Epithelial cell of prostate (primary cell): ENCODE data around the gene CYP19A1.
"Not testable (repeated sequence)": the region's sequence is repeated elsewhere in the genome, so short reads cannot be mapped to it uniquely, and the experiment has no call there.

Experiments used
- DNase-seq: peaks from one replicate; pipeline ENCODE4 v3.0.0-alpha.2; 2011; ENCODE audit warnings: low read depth, low spot score
- H3K27ac ChIP-seq: fragments of 450-650 bp; 2 replicates; pipeline ENCODE4 v1.5.1; 2017; ENCODE audit warnings: mild to moderate bottlenecking

Gene CYP19A1

GRCh38 chr15:51267051-51267702, 71.2 kb downstream of the CYP19A1 start:
- DNase-seq = no peak
- no peak overlapping the region for H3K27ac ChIP-seq

- DNase-seq = no peak
- H3K27ac ChIP-seq = no peak overlapping the region
Measured at GRCh38 chr15:51266656-51267050, 71.7 kb downstream of the CYP19A1 start.

- no peak overlapping the region for H3K27ac ChIP-seq
- DNase-seq = no peak
Measured at GRCh38 chr15:51265037-51265555, 73.3 kb downstream of the CYP19A1 start.

GRCh38 chr15:51263726-51264125, 74.7 kb downstream of the CYP19A1 start:
- no peak overlapping the region for H3K27ac ChIP-seq
- DNase-seq = no peak

GRCh38 chr15:51263116-51263515, 75.3 kb downstream of the CYP19A1 start:
- H3K27ac ChIP-seq = no peak overlapping the region
- DNase-seq = no peak

- DNase-seq = no peak
- H3K27ac ChIP-seq = no peak overlapping the region
Measured at GRCh38 chr15:51262463-51262862, 75.9 kb downstream of the CYP19A1 start.

GRCh38 chr15:51261113-51261512, 77.3 kb downstream of the CYP19A1 start:
- DNase-seq, H3K27ac ChIP-seq: not testable (repeated sequence)

- no peak for DNase-seq
Measured at GRCh38 chr15:51260202-51260601, 78.2 kb downstream of the CYP19A1 start.

GRCh38 chr15:51255533-51255932, 82.9 kb downstream of the CYP19A1 start:
- no peak for DNase-seq
- H3K27ac ChIP-seq = no peak overlapping the region

More at GRCh38 chr15:51260202-51260601, 78.2 kb downstream of the CYP19A1 start:
- H3K27ac ChIP-seq = no peak overlapping the region

- DNase-seq = no peak
- H3K27ac ChIP-seq = no peak overlapping the region
Measured at GRCh38 chr15:51253366-51253765, 85.0 kb downstream of the CYP19A1 start.

- no peak for DNase-seq
- H3K27ac ChIP-seq = no peak overlapping the region
Measured at GRCh38 chr15:51252671-51253070, 85.7 kb downstream of the CYP19A1 start.

- H3K27ac ChIP-seq = no peak overlapping the region
- no peak for DNase-seq
Measured at GRCh38 chr15:51251556-51251955, 86.8 kb downstream of the CYP19A1 start.

GRCh38 chr15:51250217-51251011, 88.0 kb downstream of the CYP19A1 start:
- no peak overlapping the region for H3K27ac ChIP-seq
- no peak for DNase-seq

- H3K27ac ChIP-seq = no peak overlapping the region
- DNase-seq = no peak
Measured at GRCh38 chr15:51245628-51246027, 92.8 kb downstream of the CYP19A1 start.

- no peak for DNase-seq
- peak overlapping the region; percentile 13 for H3K27ac ChIP-seq
Measured at GRCh38 chr15:51244423-51244869, 94.0 kb downstream of the CYP19A1 start.

GRCh38 chr15:51243774-51244173, 94.6 kb downstream of the CYP19A1 start:
- peak overlapping the region; percentile 13 for H3K27ac ChIP-seq
- peak; percentile 37 for DNase-seq

GRCh38 chr15:51240066-51240465, 98.3 kb downstream of the CYP19A1 start:
- DNase-seq = no peak
- no peak overlapping the region for H3K27ac ChIP-seq

GRCh38 chr15:51237816-51238215, 100.6 kb downstream of the CYP19A1 start:
- no peak for DNase-seq
- no peak overlapping the region for H3K27ac ChIP-seq

- H3K27ac ChIP-seq = no peak overlapping the region
- DNase-seq = no peak
Measured at GRCh38 chr15:51234176-51234927, 104.0 kb downstream of the CYP19A1 start.

GRCh38 chr15:51232581-51232980, 105.8 kb downstream of the CYP19A1 start:
- no peak overlapping the region for H3K27ac ChIP-seq
- no peak for DNase-seq

- no peak for DNase-seq
- no peak overlapping the region for H3K27ac ChIP-seq
Measured at GRCh38 chr15:51229907-51230330, 108.5 kb downstream of the CYP19A1 start.
